Measurements from ENCODE around the gene CLTCL1.

DNA sequence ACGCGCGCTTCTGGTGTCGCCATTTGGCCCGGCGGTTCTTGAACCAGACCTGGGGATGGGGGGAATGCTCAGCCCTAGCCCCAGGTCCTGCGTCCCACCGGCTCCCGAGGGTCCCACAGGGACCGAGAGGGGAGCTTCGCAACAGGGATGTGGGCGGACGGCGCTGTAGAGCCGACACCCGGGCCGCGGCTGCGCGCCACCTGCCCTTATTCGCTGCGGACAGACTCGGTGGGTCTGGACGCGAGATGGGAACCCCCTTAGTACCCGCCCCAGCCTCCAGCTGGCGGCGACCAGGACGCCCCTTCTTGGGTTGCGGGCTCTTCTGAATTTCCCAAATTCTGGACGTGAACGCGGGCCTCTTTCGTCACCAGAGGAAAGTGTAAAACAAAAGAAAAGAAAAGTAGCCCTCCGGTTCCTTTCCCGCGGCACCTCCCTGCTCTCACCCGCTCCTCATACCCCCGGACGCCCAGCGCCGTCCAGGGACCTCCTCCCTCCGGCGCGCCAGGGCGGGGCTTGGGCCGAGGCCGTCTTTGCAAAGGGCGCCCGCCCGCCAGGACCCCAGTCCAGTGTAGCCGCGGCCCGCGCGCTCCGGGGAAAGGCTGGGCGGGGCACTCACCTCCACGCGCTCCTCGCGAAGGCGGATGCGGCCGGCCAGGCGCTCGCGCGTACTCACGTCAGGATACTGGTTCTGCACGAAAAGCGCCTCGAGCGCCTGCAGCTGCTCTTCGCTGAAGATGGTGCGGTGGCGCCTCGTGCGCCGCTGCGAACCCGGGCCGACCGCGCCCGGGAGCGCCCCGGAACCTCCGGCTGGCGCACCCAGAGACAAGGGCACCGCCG lies 142.3 kb downstream of the CLTCL1 start:
- TF ChIP-seq, protein P1, sequence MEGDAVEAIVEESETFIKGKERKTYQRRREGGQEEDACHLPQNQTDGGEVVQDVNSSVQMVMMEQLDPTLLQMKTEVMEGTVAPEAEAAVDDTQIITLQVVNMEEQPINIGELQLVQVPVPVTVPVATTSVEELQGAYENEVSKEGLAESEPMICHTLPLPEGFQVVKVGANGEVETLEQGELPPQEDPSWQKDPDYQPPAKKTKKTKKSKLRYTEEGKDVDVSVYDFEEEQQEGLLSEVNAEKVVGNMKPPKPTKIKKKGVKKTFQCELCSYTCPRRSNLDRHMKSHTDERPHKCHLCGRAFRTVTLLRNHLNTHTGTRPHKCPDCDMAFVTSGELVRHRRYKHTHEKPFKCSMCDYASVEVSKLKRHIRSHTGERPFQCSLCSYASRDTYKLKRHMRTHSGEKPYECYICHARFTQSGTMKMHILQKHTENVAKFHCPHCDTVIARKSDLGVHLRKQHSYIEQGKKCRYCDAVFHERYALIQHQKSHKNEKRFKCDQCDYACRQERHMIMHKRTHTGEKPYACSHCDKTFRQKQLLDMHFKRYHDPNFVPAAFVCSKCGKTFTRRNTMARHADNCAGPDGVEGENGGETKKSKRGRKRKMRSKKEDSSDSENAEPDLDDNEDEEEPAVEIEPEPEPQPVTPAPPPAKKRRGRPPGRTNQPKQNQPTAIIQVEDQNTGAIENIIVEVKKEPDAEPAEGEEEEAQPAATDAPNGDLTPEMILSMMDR (IDR thresholded peaks at IDR 0.05) = no peak
- no peak for TF ChIP-seq POLR2A (IDR thresholded peaks at IDR 0.05)

All from testis (tissue), 2 donors.